Measurements from ENCODE around the gene ENTPD6.

Gene ENTPD6

DNA sequence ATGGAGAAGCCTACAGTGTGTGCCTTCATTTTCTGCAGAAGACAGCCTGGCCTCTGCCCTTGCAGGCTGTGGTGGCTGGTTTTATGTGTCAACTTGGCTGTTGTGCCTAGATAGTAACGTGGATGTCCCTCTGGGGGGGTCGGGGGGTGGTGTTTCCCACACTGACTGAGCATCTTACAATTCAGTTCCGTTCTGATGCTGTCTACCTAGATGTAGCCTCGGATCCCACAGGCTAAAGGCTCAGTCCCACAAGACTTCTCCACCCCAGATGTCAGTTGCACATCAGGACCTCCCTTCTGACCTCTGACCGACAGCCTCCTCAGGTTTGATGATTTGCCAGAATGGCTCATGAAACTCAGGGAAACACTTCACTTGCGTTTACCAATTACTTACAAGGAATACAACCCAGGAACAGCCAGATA is 56.7 kb downstream of the ENTPD6 start:
- no peak overlapping the region for H4K91ac ChIP-seq (ENCODE audit: low read length)
- no peak overlapping the region for H2BK12ac ChIP-seq (ENCODE audit: low read length in 2 of 2)
- no peak overlapping the region for H3K14ac ChIP-seq (ENCODE audit: low read length in 2 of 2)
- no peak overlapping the region for H4K8ac ChIP-seq (ENCODE audit: low read length)
- no peak overlapping the region for H2AFZ ChIP-seq (ENCODE audit: low read depth, low read length)
- no peak overlapping the region for H3K23ac ChIP-seq (ENCODE audit: low read length in 2 of 2)
- H3K9me3 ChIP-seq (ENCODE audit: control insufficient read depth, low read length) = no peaks in the 10 kb centered on the region
- H3K18ac ChIP-seq (ENCODE audit: low read depth in 1 of 2, low read length in 2 of 2) = no peak overlapping the region
- peak overlapping the region; percentile 12 for H2BK15ac ChIP-seq (ENCODE audit: low read depth, poor library complexity, severe bottlenecking)
- no peak overlapping the region for H2BK5ac ChIP-seq (ENCODE audit: low read depth, low read length, poor library complexity, severe bottlenecking)
- no peak for DNase-seq
- no peak overlapping the region for H2BK120ac ChIP-seq (ENCODE audit: low read depth, low read length)
- H3K9ac ChIP-seq (ENCODE audit: low read length) = no peak overlapping the region
- H2AK5ac ChIP-seq (ENCODE audit: low read length, severe bottlenecking) = no peak overlapping the region
- peaks cover 38% of the 10 kb centered on the region for H3K4me1 ChIP-seq (ENCODE audit: control insufficient read depth, insufficient read depth, low read depth, low read length)
- H3K4ac ChIP-seq (ENCODE audit: low read depth in 1 of 2, low read length in 2 of 2) = peak overlapping the region in 1 of 2 experiments; percentile 21
- peak overlapping the region; percentile 7 for H3K27ac ChIP-seq (ENCODE audit: low read length, poor library complexity, severe bottlenecking)
- peaks cover 4 to 20% of the 10 kb centered on the region in 2 experiments for H3K36me3 ChIP-seq (ENCODE audit: control insufficient read depth in 1 of 2, insufficient read depth in 2 of 2, low read depth in 1 of 2, low read length in 2 of 2)
- H3K79me1 ChIP-seq (replicated peaks; ENCODE audit: low read length, poor library complexity, severe bottlenecking) = no peaks in the 10 kb centered on the region
- WGBS = 87% methylated on average over 5 of the region's 6 CpGs
- H3K4me2 ChIP-seq (ENCODE audit: low read length, poor library complexity, severe bottlenecking) = no peak overlapping the region
- no peak overlapping the region for H3K4me3 ChIP-seq (ENCODE audit: insufficient read depth in 1 of 2, low read depth in 1 of 2, low read length in 2 of 2)
- H3K27me3 ChIP-seq (ENCODE audit: control insufficient read depth in 1 of 2, insufficient read depth in 1 of 2, low read length in 2 of 2) = no peaks in the 10 kb centered on the region

DNA sequence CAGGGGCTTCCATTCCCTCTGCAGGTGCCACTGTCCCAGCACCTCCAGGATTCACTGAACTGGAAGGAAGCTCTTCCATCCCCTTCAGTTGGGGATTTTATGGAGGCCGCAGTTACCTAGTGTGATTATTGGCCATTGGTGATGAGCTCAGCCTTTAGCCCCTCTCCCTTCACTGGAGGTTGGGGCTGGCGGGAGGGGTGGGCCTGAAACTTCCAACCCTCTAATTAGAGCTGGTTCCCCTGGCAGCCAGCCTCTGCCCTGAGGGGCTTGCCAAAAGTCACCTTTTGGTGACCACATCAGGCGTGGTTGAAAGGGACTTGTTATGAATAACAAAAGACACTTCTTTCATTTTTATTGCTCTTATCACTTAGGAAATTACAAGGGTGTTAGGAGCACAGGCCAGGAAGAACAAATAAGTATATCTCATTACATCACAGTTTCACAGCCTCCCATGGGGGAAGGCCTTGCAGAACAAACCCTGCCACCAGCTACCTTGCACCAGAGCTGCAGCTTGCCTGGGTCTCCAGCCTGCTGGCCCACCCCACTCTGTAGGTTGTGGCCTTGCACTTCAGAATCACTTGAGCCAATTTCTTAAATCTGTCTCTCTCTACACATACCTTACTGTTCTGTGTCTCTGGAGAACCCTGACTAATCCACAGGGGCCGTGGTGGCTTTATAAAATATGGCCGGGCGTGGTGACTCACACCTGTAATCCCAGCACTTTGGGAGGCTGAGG is 57.3 kb downstream of the ENTPD6 start:
- Histone ChIP-seq H3K27ac (ENCODE audit: low read length, poor library complexity, severe bottlenecking) (peak overlapping the region; percentile 54), H2BK120ac (ENCODE audit: low read depth, low read length) (no peak overlapping the region), H3K4me3 (ENCODE audit: insufficient read depth in 1 of 2, low read depth in 1 of 2, low read length in 2 of 2) (no peak overlapping the region), H3K9ac (ENCODE audit: low read length) (no peak overlapping the region), H4K91ac (ENCODE audit: low read length) (no peak overlapping the region), H2BK15ac (ENCODE audit: low read depth, poor library complexity, severe bottlenecking) (no peak overlapping the region), H3K4me1 (ENCODE audit: control insufficient read depth, insufficient read depth, low read depth, low read length) (peaks cover 42% of the 10 kb centered on the region), H3K4ac (ENCODE audit: low read depth in 1 of 2, low read length in 2 of 2) (no peak overlapping the region), H3K27me3 (ENCODE audit: control insufficient read depth in 1 of 2, insufficient read depth in 1 of 2, low read length in 2 of 2) (no peaks in the 10 kb centered on the region), H2BK12ac (ENCODE audit: low read length in 2 of 2) (no peak overlapping the region), H2AK5ac (ENCODE audit: low read length, severe bottlenecking) (peak overlapping the region; percentile 80), H2AFZ (ENCODE audit: low read depth, low read length) (no peak overlapping the region), H3K79me1 (replicated peaks; ENCODE audit: low read length, poor library complexity, severe bottlenecking) (no peaks in the 10 kb centered on the region), H3K9me3 (ENCODE audit: control insufficient read depth, low read length) (no peaks in the 10 kb centered on the region), H2BK5ac (ENCODE audit: low read depth, low read length, poor library complexity, severe bottlenecking) (no peak overlapping the region), H3K14ac (ENCODE audit: low read length in 2 of 2) (no peak overlapping the region), H3K18ac (ENCODE audit: low read depth in 1 of 2, low read length in 2 of 2) (no peak overlapping the region), H3K23ac (ENCODE audit: low read length in 2 of 2) (peak overlapping the region in 1 of 2 experiments; percentile 25), H3K4me2 (ENCODE audit: low read length, poor library complexity, severe bottlenecking) (no peak overlapping the region), H3K36me3 (ENCODE audit: control insufficient read depth in 1 of 2, insufficient read depth in 2 of 2, low read depth in 1 of 2, low read length in 2 of 2) (peaks cover 4 to 23% of the 10 kb centered on the region in 2 experiments), H4K8ac (ENCODE audit: low read length) (peak overlapping the region; percentile 66)
- 84% methylated on average over 5 of the region's 6 CpGs for WGBS
- DNase-seq = no peak

DNA sequence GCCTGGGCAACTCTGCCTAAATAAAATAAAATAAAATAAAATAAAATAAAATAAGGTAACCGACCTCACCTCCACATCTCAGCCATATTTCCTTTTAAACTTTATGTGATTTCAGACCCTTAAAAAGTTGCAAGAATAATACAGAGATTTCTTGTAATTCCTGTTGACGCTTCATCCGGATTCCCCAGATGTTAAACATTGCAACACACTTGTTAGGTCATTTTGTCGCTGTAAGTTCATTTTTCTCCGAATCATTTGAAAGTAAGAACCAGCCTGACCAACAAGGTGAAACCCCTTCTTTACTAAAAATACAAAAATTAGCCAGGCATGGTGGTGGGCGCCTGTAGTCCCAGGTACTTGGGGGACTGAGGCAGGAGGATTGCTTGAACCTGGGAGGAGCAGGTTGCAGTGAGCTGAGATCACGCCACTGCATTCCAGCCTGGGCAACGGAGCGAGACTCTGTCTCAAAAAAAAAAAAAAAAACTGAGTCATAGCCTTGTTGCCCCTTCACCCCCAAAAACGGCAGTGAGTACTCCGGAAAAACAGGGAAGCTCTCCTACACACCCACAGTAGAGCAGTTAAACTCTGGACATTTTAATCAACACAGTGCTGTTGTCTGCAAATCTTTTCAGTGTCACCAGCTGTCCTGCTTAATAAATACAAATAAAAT is 58.2 kb downstream of the ENTPD6 start:
- WGBS = 88% methylated on average over 11 of the region's 11 CpGs
- no peak for DNase-seq
- peak overlapping the region; percentile 64 for H3K27ac ChIP-seq (ENCODE audit: low read length, poor library complexity, severe bottlenecking)
- no peaks in the 10 kb centered on the region for H3K9me3 ChIP-seq (ENCODE audit: control insufficient read depth, low read length)
- no peak overlapping the region for H3K4ac ChIP-seq (ENCODE audit: low read depth in 1 of 2, low read length in 2 of 2)
- H3K18ac ChIP-seq (ENCODE audit: low read depth in 1 of 2, low read length in 2 of 2) = no peak overlapping the region
- no peak overlapping the region for H3K4me2 ChIP-seq (ENCODE audit: low read length, poor library complexity, severe bottlenecking)
- H3K4me3 ChIP-seq (ENCODE audit: insufficient read depth in 1 of 2, low read depth in 1 of 2, low read length in 2 of 2) = no peak overlapping the region
- no peak overlapping the region for H2BK15ac ChIP-seq (ENCODE audit: low read depth, poor library complexity, severe bottlenecking)
- H3K14ac ChIP-seq (ENCODE audit: low read length in 2 of 2) = no peak overlapping the region
- H3K4me1 ChIP-seq (ENCODE audit: control insufficient read depth, insufficient read depth, low read depth, low read length) = peaks cover 49% of the 10 kb centered on the region
- no peak overlapping the region for H2AK5ac ChIP-seq (ENCODE audit: low read length, severe bottlenecking)
- H3K79me1 ChIP-seq (replicated peaks; ENCODE audit: low read length, poor library complexity, severe bottlenecking) = no peaks in the 10 kb centered on the region
- H4K91ac ChIP-seq (ENCODE audit: low read length) = no peak overlapping the region
- no peak overlapping the region for H4K8ac ChIP-seq (ENCODE audit: low read length)
- no peak overlapping the region for H2BK120ac ChIP-seq (ENCODE audit: low read depth, low read length)
- H3K9ac ChIP-seq (ENCODE audit: low read length) = no peak overlapping the region
- H2BK12ac ChIP-seq (ENCODE audit: low read length in 2 of 2) = no peak overlapping the region
- H3K36me3 ChIP-seq (ENCODE audit: control insufficient read depth in 1 of 2, insufficient read depth in 2 of 2, low read depth in 1 of 2, low read length in 2 of 2) = peaks cover 4 to 30% of the 10 kb centered on the region in 2 experiments
- no peak overlapping the region for H3K23ac ChIP-seq (ENCODE audit: low read length in 2 of 2)
- no peaks in the 10 kb centered on the region for H3K27me3 ChIP-seq (ENCODE audit: control insufficient read depth in 1 of 2, insufficient read depth in 1 of 2, low read length in 2 of 2)
- no peak overlapping the region for H2BK5ac ChIP-seq (ENCODE audit: low read depth, low read length, poor library complexity, severe bottlenecking)
- no peak overlapping the region for H2AFZ ChIP-seq (ENCODE audit: low read depth, low read length)

DNA sequence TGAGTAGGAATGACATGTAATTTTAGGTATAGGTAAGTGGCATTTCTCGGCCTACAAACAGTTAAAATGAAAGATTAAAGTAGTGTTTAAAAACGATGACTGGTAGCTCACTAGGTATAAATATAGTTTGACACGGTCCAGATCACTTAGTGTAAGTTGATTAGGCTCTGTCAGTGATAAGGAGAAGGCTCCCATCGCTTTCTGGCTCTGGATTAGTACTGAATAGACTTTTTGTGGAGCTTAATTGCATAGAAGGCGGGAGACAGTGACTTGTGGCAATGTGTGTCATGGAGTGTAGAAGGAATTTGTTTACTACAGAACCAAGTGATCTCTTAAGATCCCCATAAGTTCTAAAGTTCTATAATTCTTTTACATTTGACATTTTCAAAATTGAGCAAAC is 59.1 kb downstream of the ENTPD6 start:
- Histone ChIP-seq H3K9ac (ENCODE audit: low read length) (peak overlapping the region; percentile 6), H3K4me2 (ENCODE audit: low read length, poor library complexity, severe bottlenecking) (no peak overlapping the region), H3K27ac (ENCODE audit: low read length, poor library complexity, severe bottlenecking) (peak overlapping the region; percentile 48), H3K4me1 (ENCODE audit: control insufficient read depth, insufficient read depth, low read depth, low read length) (peaks cover 51% of the 10 kb centered on the region), H3K14ac (ENCODE audit: low read length in 2 of 2) (no peak overlapping the region), H3K9me3 (ENCODE audit: control insufficient read depth, low read length) (no peaks in the 10 kb centered on the region), H3K79me1 (replicated peaks; ENCODE audit: low read length, poor library complexity, severe bottlenecking) (no peaks in the 10 kb centered on the region), H2BK5ac (ENCODE audit: low read depth, low read length, poor library complexity, severe bottlenecking) (no peak overlapping the region), H3K27me3 (ENCODE audit: control insufficient read depth in 1 of 2, insufficient read depth in 1 of 2, low read length in 2 of 2) (no peaks in the 10 kb centered on the region), H2AFZ (ENCODE audit: low read depth, low read length) (no peak overlapping the region), H3K4me3 (ENCODE audit: insufficient read depth in 1 of 2, low read depth in 1 of 2, low read length in 2 of 2) (no peak overlapping the region), H4K91ac (ENCODE audit: low read length) (no peak overlapping the region), H2BK120ac (ENCODE audit: low read depth, low read length) (no peak overlapping the region), H3K23ac (ENCODE audit: low read length in 2 of 2) (no peak overlapping the region), H2BK12ac (ENCODE audit: low read length in 2 of 2) (no peak overlapping the region), H4K8ac (ENCODE audit: low read length) (no peak overlapping the region), H3K18ac (ENCODE audit: low read depth in 1 of 2, low read length in 2 of 2) (no peak overlapping the region), H3K4ac (ENCODE audit: low read depth in 1 of 2, low read length in 2 of 2) (no peak overlapping the region), H2BK15ac (ENCODE audit: low read depth, poor library complexity, severe bottlenecking) (no peak overlapping the region), H2AK5ac (ENCODE audit: low read length, severe bottlenecking) (no peak overlapping the region), H3K36me3 (ENCODE audit: control insufficient read depth in 1 of 2, insufficient read depth in 2 of 2, low read depth in 1 of 2, low read length in 2 of 2) (peaks cover 9 to 37% of the 10 kb centered on the region in 2 experiments)
- no peak for DNase-seq
- 63% methylated on average over 4 of the region's 5 CpGs for WGBS
